Measurements from ENCODE around the gene TOB1.

The TOB1 gene

GRCh38 chr17:50866261-50866949 is at the start of gene TOB1:
Gene TOB1 (minus strand): TSS chr17:50866354. CDS start chr17:50864017, 2,337 bp downstream.
- peak; percentile 95 for DNase-seq (ENCODE audit: low read depth)

GRCh38 chr17:50914505-50915063 is 48.4 kb upstream of the TOB1 start:
- no peak for DNase-seq (ENCODE audit: low read depth)

GRCh38 chr17:50913120-50913519 is 47.0 kb upstream of the TOB1 start:
- no peak for DNase-seq (ENCODE audit: low read depth)

GRCh38 chr17:50911890-50912289 is 45.7 kb upstream of the TOB1 start:
- DNase-seq (ENCODE audit: low read depth), result no peak

GRCh38 chr17:50911450-50911849 is 45.3 kb upstream of the TOB1 start:
- DNase-seq (ENCODE audit: low read depth), result no peak

GRCh38 chr17:50909765-50910605 is 43.8 kb upstream of the TOB1 start:
- no peak for DNase-seq (ENCODE audit: low read depth)

- no peak for DNase-seq (ENCODE audit: low read depth)
These were observed 43.0 kb upstream of the TOB1 start for GRCh38 chr17:50908860-50909764.

GRCh38 chr17:50908140-50908859 is 42.1 kb upstream of the TOB1 start:
- no peak for DNase-seq (ENCODE audit: low read depth)

GRCh38 chr17:50906443-50906842 is 40.3 kb upstream of the TOB1 start:
- no peak for DNase-seq (ENCODE audit: low read depth)

- no peak for DNase-seq (ENCODE audit: low read depth)
These were observed 39.3 kb upstream of the TOB1 start for GRCh38 chr17:50905460-50905803.

GRCh38 chr17:50904518-50905459 is 38.6 kb upstream of the TOB1 start:
- DNase-seq (ENCODE audit: low read depth), result peak; percentile 28

GRCh38 chr17:50903604-50904517 is 37.7 kb upstream of the TOB1 start:
- peak; percentile 27 for DNase-seq (ENCODE audit: low read depth)

- DNase-seq (ENCODE audit: low read depth), result no peak
These were observed 36.5 kb upstream of the TOB1 start for GRCh38 chr17:50902372-50903353.

- no peak for DNase-seq (ENCODE audit: low read depth)
These were observed 34.3 kb upstream of the TOB1 start for GRCh38 chr17:50900383-50900892.

- DNase-seq (ENCODE audit: low read depth), result no peak
These were observed 33.6 kb upstream of the TOB1 start for GRCh38 chr17:50899559-50900319.

GRCh38 chr17:50899005-50899460 is 32.9 kb upstream of the TOB1 start:
- DNase-seq (ENCODE audit: low read depth), result no peak

Measured in fibroblast of the conjunctiva (primary cell).